Endometrium (tissue), 2 donors: ENCODE measurements around the gene F13A1.
"Not testable (repeated sequence)": the region's sequence is repeated elsewhere in the genome, so short reads cannot be mapped to it uniquely, and the experiment has no call there.

Source experiments
- FAIRE-seq: peaks from 2 replicates; lab custom pipeline; 2012; peaks lifted over from hg19 to GRCh38; lab: Jason Lieb, UNC
- donor health status: control.
- donor health status: control.

F13A1 gene

GRCh38 chr6:6317825-6318733, 2.4 kb downstream of the F13A1 start:
- FAIRE-seq, result no peak

- no peak for FAIRE-seq
Observed at GRCh38 chr6:6317386-6317785, 3.1 kb downstream of the F13A1 start.

- FAIRE-seq, result no peak
Observed at GRCh38 chr6:6315660-6316059, 4.8 kb downstream of the F13A1 start.

GRCh38 chr6:6314596-6314995, 5.9 kb downstream of the F13A1 start:
- FAIRE-seq, result no peak

DNA sequence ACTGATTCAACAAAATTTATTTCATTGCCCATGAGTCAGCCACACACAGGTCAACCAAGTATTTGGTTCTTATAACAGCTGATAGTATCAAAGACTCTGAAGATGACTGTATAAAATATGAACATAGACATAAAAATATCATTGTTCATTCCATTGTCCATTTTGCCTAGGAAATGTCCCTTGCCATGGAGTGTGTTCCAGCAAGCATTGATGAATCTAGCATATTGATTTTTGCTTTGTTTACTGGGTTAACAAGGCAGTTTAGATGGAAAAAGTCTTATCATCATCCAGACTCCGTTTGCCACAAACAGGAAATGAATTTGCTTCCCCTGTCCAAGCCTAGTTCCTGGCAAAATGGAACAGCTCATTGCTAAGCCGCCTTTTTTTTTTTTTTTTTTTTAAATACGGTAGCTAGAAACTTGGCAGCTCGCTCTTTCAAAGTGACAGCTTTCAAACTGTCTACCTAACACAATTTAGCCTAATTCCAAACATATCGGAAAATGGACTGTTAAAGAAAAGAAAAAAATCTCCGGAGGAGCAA, 7.5 kb downstream of the F13A1 start:
- no peak for FAIRE-seq

GRCh38 chr6:6305575-6305974, 14.9 kb downstream of the F13A1 start:
- FAIRE-seq, result no peak

DNA sequence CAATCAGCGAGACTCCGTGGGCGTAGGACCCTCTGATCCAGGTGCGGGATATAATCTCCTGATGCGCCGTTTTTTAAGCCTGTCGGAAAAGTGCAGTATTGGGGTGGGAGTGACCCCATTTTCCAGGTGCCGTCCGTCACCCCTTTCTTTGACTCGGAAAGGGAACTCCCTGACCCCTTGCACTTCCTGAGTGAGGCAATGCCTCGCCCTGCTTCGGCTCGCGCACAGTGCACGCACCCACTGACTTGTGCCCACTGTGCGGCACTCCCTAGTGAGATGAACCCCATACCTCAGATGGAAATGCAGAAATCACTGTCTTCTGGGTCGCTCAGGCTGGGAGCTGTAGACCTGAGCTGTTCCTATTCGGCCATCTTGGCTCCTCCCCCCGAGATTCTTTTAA, 20.1 kb downstream of the F13A1 start:
- FAIRE-seq, result not testable (repeated sequence)

GRCh38 chr6:6293317-6293716, 27.1 kb downstream of the F13A1 start:
- no peak for FAIRE-seq

DNA sequence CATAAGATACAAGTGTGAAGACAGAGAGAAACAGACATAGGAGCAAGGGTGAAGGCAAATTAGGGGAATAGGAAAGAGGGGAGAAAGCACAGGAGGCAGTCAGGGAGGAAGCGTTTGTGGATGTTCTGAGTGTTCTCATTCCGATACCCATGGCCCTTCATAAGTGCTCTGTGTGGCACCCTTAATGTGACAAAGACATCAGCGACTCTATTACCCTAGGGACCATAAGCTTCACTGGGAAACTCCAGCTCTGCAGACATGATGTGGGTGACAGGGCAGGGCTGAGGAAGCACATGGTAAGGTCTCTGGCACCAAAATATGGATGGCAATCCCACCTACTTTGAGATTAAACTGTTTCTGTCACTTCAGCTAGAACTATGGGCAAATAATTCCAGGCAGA, 33.0 kb downstream of the F13A1 start:
- no peak for FAIRE-seq

DNA sequence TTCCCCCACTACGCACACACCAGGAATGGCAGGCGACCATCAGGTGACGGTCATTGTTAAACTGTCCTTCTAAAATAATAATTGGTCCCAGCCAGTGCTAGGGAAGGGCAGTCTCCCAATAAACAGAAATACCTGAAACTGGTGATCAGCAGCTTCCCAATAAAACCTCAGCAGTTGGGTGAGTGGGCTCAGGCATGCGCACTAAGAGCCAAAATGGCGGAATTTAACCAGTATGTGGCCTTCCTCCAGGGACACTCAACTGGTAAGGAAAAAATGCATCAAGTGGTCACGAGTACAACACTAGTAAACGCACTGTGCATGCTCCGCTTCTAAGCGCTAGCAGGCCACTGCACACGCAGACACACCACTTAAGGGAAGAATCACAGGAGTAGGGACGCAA, 34.8 kb downstream of the F13A1 start:
- no peak for FAIRE-seq

DNA sequence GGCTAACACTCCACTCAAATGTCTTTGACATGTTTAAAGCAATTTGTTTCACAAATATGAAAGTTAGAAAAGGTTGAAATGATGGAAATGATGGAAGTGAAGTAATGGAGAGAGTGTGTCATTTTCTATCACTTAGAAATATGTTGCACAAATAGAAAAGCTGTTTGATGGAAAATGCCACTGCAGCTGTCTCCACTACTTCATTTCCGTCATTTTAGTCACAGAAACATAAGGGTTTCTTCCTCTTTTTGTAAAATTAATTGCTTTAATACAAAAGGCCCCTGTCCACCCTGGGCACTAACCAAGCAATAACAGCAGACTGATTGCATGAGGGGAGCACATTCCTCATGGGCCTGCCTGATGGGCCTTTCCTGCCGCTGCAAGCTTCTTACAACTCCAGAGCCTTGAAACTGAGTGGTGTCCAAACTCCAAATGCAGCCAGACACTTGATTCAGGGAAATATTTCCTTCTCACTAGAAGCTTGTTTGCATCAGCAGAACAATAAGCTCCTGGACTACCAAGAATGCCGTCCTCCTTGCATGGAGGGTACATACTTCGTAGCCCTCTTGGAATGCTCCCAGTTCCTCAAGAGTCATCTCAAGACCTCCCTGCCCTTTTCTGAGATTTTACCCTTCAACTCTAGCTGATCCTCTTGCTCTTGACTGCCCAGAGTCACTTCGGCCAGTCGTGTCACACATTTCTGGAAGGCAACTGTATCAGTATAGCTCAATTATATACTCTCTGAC, 36.1 kb downstream of the F13A1 start:
- no peak for FAIRE-seq

GRCh38 chr6:6283746-6284145, 36.7 kb downstream of the F13A1 start:
- no peak for FAIRE-seq

DNA sequence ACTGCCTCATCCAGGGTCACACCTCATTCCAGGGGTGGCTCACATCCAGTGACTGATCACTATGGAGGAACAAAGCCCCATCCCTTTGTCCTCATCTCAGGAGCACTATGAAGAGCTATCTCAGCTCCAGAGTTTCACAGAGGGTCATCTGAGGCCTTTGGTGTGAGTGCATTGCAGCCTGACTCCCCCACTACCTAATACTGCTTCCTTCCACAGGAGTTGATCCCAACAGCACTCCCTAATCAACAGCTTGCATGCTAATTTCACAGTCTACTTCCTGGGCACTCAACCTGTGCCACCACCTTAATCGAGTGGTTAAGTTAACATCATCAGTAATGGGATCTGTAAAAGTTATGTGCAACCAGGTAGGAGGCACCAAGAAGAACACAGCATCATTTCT, 37.7 kb downstream of the F13A1 start:
- no peak for FAIRE-seq

GRCh38 chr6:6277413-6277812, 43.0 kb downstream of the F13A1 start:
- FAIRE-seq, result no peak

- no peak for FAIRE-seq
Observed at GRCh38 chr6:6270948-6271535, 49.4 kb downstream of the F13A1 start.

- no peak for FAIRE-seq
Observed at GRCh38 chr6:6260196-6260722, 60.2 kb downstream of the F13A1 start.

DNA sequence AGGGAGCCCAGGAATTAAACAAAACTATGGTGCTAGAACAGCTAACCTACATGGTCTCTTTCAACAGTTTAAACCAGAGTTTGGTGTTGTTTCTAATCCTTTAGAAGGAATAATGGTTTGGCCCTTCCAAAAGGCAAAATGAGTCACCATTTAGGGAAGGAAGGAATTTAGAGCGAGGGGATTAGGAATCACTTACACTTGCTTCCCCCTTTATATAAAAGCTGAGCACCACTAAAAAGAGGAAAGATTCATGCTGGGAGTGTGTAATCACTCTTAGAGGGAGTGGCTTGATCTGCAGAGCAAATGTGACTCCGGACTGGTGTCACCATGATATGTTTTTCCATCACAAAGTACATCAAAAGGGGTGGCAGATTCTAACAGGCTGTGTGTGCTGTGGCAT, 63.6 kb downstream of the F13A1 start:
- no peak for FAIRE-seq

DNA sequence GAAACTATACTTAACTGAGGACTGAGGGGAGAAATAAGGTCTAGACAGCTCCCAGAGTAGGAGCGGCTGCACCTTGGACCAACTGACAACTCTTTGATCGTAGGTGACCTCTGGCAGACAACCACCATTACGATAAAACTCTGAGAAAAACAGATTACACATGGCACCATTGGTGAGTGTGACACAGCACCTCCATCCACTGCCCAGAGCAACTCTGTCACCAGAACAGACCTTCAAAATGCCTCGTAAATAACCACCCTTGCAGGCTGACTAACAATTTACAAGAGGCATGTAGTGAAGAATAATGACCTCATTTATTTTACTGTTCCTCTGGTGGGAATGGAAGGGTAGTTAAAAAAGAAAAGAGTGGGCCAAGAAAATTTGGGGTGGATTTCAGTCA, 64.2 kb downstream of the F13A1 start:
- FAIRE-seq, result no peak

GRCh38 chr6:6251555-6252280, 68.7 kb downstream of the F13A1 start:
- no peak for FAIRE-seq

GRCh38 chr6:6248651-6249050, 71.8 kb downstream of the F13A1 start:
- FAIRE-seq, result no peak

- FAIRE-seq, result no peak
Observed at GRCh38 chr6:6246544-6246943, 73.9 kb downstream of the F13A1 start.

DNA sequence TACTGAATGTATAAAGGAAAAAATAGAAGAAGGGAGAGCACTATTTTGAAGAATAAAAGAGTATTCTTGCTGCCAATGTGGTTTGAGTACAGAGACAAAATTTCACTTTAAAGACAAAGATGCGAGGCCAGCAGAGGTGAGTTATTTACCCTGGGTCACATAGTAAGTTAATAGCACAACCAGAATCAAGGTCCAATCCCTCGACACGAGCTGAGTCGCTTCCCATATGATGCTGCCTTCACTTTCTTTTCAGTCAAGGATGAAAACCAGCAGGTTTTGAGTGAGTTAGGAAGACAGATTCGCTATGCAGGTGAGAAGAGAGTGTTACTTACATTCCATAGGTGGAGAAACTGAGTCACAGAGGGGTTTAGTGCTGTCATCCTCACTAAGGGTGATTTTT, 75.8 kb downstream of the F13A1 start:
- no peak for FAIRE-seq
